ENCODE data around the gene BMPER. TPM values are rescaled to one million over a fixed set of nuclear protein-coding genes. Genes with fewer than 3 reads are reported as not detected.

The BMPER gene
- total RNA-seq, 4 donors from 2014 or later: 1.0 to 12.4 (median 6.1) TPM

DNA sequence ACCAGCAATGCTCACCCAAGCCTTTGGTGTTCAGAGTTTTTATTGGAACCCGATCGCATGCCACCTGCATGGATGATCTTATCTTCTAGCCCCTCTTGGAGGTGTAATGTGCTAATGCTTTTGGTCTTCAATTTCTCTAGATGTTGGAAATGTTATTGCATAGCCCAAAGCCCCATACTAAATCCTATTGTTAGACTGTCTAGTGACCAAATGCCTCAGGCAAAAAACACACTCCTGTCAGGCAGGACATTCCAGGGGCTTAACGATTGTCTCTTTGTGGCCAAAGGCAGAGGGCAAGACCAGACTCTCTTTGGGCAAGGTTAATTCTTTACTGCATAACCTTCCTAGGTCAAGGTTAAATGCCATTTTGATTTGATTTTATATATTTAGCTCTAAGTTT is 187.9 kb downstream of the BMPER start:
- intact Hi-C loops (cut with DNase I; ENCODE audit: low total_unique reads): no loop called here
- Histone ChIP-seq H3K36me3 (no peaks in the 10 kb centered on the region), H3K27me3 (no peaks in the 10 kb centered on the region), H3K4me3 (no peak overlapping the region), H3K9me3 (no peaks in the 10 kb centered on the region), H3K4me1 (no peaks in the 10 kb centered on the region), H3K27ac (no peak overlapping the region)
- DNase-seq: no peak
- TF ChIP-seq POLR2A (IDR thresholded peaks at IDR 0.05): no peak
- TF ChIP-seq, protein P1, sequence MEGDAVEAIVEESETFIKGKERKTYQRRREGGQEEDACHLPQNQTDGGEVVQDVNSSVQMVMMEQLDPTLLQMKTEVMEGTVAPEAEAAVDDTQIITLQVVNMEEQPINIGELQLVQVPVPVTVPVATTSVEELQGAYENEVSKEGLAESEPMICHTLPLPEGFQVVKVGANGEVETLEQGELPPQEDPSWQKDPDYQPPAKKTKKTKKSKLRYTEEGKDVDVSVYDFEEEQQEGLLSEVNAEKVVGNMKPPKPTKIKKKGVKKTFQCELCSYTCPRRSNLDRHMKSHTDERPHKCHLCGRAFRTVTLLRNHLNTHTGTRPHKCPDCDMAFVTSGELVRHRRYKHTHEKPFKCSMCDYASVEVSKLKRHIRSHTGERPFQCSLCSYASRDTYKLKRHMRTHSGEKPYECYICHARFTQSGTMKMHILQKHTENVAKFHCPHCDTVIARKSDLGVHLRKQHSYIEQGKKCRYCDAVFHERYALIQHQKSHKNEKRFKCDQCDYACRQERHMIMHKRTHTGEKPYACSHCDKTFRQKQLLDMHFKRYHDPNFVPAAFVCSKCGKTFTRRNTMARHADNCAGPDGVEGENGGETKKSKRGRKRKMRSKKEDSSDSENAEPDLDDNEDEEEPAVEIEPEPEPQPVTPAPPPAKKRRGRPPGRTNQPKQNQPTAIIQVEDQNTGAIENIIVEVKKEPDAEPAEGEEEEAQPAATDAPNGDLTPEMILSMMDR (IDR thresholded peaks at IDR 0.05): no peak

DNA sequence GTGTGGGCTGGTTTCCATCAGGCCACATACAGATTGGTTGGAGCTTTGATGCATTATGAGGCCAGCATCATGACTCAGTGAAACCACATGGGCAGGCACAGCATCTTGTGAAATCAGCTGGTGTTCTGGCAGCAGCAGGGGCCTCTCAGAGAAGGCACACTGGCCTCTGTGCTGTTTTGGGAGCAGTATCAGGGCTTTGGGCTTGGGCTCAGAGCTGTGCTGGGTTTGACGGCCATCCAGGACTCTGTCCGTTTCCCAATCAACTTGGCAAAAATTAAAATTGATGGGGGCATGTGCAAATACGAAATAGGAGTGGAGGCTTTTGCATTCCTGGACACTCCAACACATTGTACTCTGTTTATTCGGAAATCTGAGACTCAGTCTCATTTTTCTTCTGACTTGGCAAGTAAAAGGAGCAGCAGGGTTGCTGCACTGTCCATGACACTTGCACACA is 190.9 kb downstream of the BMPER start:
- H3K4me3 ChIP-seq: no peak overlapping the region
- no peaks in the 10 kb centered on the region for H3K27me3 ChIP-seq
- intact Hi-C loops (cut with DNase I; ENCODE audit: low total_unique reads): no loop called here
- H3K36me3 ChIP-seq: no peaks in the 10 kb centered on the region
- no peak for TF ChIP-seq POLR2A (IDR thresholded peaks at IDR 0.05)
- TF ChIP-seq, protein P1 (IDR thresholded peaks at IDR 0.05): no peak
- no peaks in the 10 kb centered on the region for H3K9me3 ChIP-seq
- no peaks in the 10 kb centered on the region for H3K4me1 ChIP-seq
- peak; percentile 65 to 76 for DNase-seq
- H3K27ac ChIP-seq: peak overlapping the region; percentile 26 to 44

DNA sequence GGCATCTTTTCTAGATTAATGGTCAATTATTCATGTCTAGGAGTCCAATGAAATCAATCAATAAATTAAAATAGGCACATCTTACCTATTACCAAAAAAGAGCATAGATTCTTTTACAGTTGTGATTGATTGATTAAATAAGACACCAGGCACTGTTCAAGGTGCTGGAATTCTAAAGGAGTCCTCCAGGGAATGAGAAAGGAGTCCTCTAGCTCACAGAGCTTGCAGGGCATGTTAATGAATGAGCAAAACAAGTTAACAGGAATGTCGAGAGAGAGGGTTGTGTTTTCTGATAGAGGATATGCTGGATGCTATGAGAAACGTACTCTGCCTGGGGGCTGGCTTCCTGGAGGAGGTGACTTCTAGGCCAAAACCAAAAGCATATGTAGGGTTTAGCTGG is 191.4 kb downstream of the BMPER start:
- Histone ChIP-seq H3K4me3 (no peak overlapping the region), H3K27ac (no peak overlapping the region)
- intact Hi-C loops (cut with DNase I; ENCODE audit: low total_unique reads): no loop called here

DNA sequence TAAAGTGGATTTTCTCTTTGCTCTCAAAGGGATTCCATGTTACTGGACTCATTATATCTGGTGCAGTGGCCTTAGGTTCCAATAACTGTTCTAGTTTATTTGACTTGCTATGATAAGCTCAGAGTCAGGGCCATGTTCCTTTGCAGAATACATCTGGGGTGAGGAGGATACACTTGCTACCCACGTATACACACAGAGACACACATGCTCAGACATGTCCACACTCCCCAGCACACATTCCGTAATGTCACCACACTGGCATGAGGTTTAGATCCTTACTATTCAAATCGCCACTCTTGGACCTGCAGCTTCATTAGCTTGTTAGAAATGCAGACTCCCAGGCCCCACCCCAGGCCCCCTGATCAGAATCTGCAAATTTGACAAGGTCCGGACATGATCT is 195.3 kb downstream of the BMPER start:
- intact Hi-C loops (cut with DNase I; ENCODE audit: low total_unique reads): no loop called here
- Histone ChIP-seq H3K4me1 (no peaks in the 10 kb centered on the region), H3K36me3 (no peaks in the 10 kb centered on the region), H3K9me3 (no peaks in the 10 kb centered on the region), H3K27ac (no peak overlapping the region), H3K27me3 (no peaks in the 10 kb centered on the region), H3K4me3 (no peak overlapping the region)
- TF ChIP-seq, protein P1 (IDR thresholded peaks at IDR 0.05): no peak
- no peak for TF ChIP-seq POLR2A (IDR thresholded peaks at IDR 0.05)
- no peak for DNase-seq

More for the DNA sequence above, 191.4 kb downstream of the BMPER start:
- H3K9me3 ChIP-seq: no peaks in the 10 kb centered on the region
- H3K36me3 ChIP-seq: no peaks in the 10 kb centered on the region
- DNase-seq: no peak
- H3K27me3 ChIP-seq: no peaks in the 10 kb centered on the region
- H3K4me1 ChIP-seq: no peaks in the 10 kb centered on the region
- TF ChIP-seq, protein P1 (IDR thresholded peaks at IDR 0.05): no peak
- no peak for TF ChIP-seq POLR2A (IDR thresholded peaks at IDR 0.05)

DNA sequence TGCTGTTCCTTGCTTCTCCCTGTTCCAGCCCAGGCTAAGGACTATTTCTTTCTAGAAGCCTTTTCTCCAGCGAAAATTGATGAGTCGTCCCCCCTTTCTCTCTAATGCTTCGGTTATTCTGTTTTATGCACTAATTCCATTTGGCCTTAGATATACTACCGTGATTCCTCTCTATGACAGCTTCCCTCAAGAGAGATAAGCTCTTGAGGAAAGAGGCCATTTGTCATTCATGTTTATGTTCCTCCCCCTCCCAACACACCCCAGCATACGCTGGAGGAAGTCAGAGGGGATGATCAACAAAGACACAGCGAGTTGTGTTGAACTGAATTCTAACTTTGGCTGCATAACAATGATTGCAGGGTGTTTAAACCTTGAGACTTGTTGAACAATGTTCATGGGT is 198.8 kb downstream of the BMPER start:
- no peak for TF ChIP-seq POLR2A (IDR thresholded peaks at IDR 0.05)
- TF ChIP-seq, protein P1 (IDR thresholded peaks at IDR 0.05): no peak
- H3K9me3 ChIP-seq: no peaks in the 10 kb centered on the region
- H3K36me3 ChIP-seq: no peaks in the 10 kb centered on the region
- no peaks in the 10 kb centered on the region for H3K27me3 ChIP-seq
- no peak overlapping the region for H3K4me3 ChIP-seq
- peaks cover 0 to 9% of the 10 kb centered on the region in 2 donors for H3K4me1 ChIP-seq
- intact Hi-C loops (cut with DNase I; ENCODE audit: low total_unique reads): no loop called here
- DNase-seq: no peak
- no peak overlapping the region for H3K27ac ChIP-seq

Data from uterus (tissue), 4 donors.